GM12874 (cell line): ENCODE data around the gene GPD2.

ENCODE experiments used
- CTCF ChIP-seq: IDR thresholded peaks from 2 replicates; pipeline ENCODE4 v1.5.1; 2011; ENCODE audit warnings: low read depth, mild to moderate bottlenecking, control low read depth, low read length, moderate library complexity; ENCODE audit not compliant: insufficient read depth

Gene GPD2

GRCh38 chr2:156427074-156427473, 9.1 kb upstream of the GPD2 start:
- no peak for TF ChIP-seq CTCF

GRCh38 chr2:156429211-156429610, 7.0 kb upstream of the GPD2 start:
- no peak for TF ChIP-seq CTCF

- TF ChIP-seq CTCF: no peak
Measured at GRCh38 chr2:156430236-156430979, 5.8 kb upstream of the GPD2 start.

GRCh38 chr2:156430980-156431358, 5.2 kb upstream of the GPD2 start:
- TF ChIP-seq CTCF: no peak

- TF ChIP-seq CTCF: no peak
Measured at GRCh38 chr2:156434461-156435291, 1.5 kb upstream of the GPD2 start.

- TF ChIP-seq CTCF: no peak
Measured at GRCh38 chr2:156435396-156435717, 822 bp upstream of the GPD2 start.

GRCh38 chr2:156436497-156437085, 412 bp downstream of the GPD2 start:
- TF ChIP-seq CTCF: no peak
